ENCODE results near the gene TCF19. TPM values are rescaled to one million over a fixed set of nuclear protein-coding genes. Genes with fewer than 3 reads are reported as not detected.

TCF19 gene
- total and polyA plus RNA-seq, 2 experiments from 2014 or later: 8.3 to 11.1 TPM

GRCh38 chr6:31144296-31144969, 14.0 kb upstream of the TCF19 start (continued):
- TF ChIP-seq ZNF331 (CRISPR knock-in tag; IDR thresholded peaks at IDR 0.05; ENCODE audit: low read depth): no peak

GRCh38 chr6:31144970-31145340, 13.4 kb upstream of the TCF19 start:
- no peaks in the 10 kb centered on the region for H3K79me2 ChIP-seq (replicated peaks; ENCODE audit: insufficient read depth)

More at GRCh38 chr6:31144970-31145340, 13.4 kb upstream of the TCF19 start:
- Histone ChIP-seq H3K4me2 (no peak overlapping the region), H3K27ac (ENCODE audit: low read depth) (no peak overlapping the region), H2AFZ (no peak overlapping the region), H3K4me3 (no peak overlapping the region), H3K27me3 (ENCODE audit: insufficient read depth) (no peaks in the 10 kb centered on the region), H3K36me3 (ENCODE audit: insufficient read depth) (peaks cover 7% of the 10 kb centered on the region), H3K4me1 (ENCODE audit: insufficient read depth) (no peaks in the 10 kb centered on the region; the same call in 1 of the 2 replicates), H3F3A (replicated peaks; ENCODE audit: low read depth) (no peaks in the 10 kb centered on the region), H3K9me2 (ENCODE audit: insufficient read depth) (no peaks in the 10 kb centered on the region), H4K20me1 (replicated peaks; ENCODE audit: insufficient read depth) (no peaks in the 10 kb centered on the region)
- peaks cover 42% of the 10 kb centered on the region for H3K36me3 Mint-ChIP-seq (ENCODE audit: low read depth)
- H3K9me3 Mint-ChIP-seq: peaks cover 1% of the 10 kb centered on the region; the same call in 1 of the 3 replicates
- no peak for TF ChIP-seq CTCF (conservative IDR thresholded peaks at IDR 0.05; ENCODE audit: low read depth in 2 of 2)
- TF ChIP-seq EZH2 (IDR thresholded peaks at IDR 0.05; ENCODE audit: low read depth, unreplicated experiment): no peak
- TF ChIP-seq EZH2phosphoT487 (IDR thresholded peaks at IDR 0.05; ENCODE audit: unreplicated experiment): no peak
- no peak for TF ChIP-seq ETS1 (IDR thresholded peaks at IDR 0.05)
- TF ChIP-seq NANOG (IDR thresholded peaks at IDR 0.05; ENCODE audit: borderline replicate concordance): no peak
- no peak for TF ChIP-seq POLR2AphosphoS5 (IDR thresholded peaks at IDR 0.05; ENCODE audit: low read depth)
- TF ChIP-seq REST (IDR thresholded peaks at IDR 0.05; ENCODE audit: unreplicated experiment): no peak
- TF ChIP-seq ZNF462 (CRISPR knock-in tag; IDR thresholded peaks at IDR 0.05): no peak
- TF ChIP-seq JUNB (IDR thresholded peaks at IDR 0.05; ENCODE audit: unreplicated experiment): no peak
- H3K4me3 Mint-ChIP-seq: no peak overlapping the region
- peaks cover 22% of the 10 kb centered on the region for H3K4me1 Mint-ChIP-seq
- peaks cover 10% of the 10 kb centered on the region for H3K27me3 Mint-ChIP-seq (ENCODE audit: insufficient read depth, low read depth, poor library complexity)
- no peak for DNase-seq (ENCODE audit: low spot score)
- no peak overlapping the region for H3K27ac Mint-ChIP-seq
- ATAC-seq: no peak

Measured in GM23338 (cell line).